ENCODE data around the gene ZFP36.

ZFP36 gene

DNA sequence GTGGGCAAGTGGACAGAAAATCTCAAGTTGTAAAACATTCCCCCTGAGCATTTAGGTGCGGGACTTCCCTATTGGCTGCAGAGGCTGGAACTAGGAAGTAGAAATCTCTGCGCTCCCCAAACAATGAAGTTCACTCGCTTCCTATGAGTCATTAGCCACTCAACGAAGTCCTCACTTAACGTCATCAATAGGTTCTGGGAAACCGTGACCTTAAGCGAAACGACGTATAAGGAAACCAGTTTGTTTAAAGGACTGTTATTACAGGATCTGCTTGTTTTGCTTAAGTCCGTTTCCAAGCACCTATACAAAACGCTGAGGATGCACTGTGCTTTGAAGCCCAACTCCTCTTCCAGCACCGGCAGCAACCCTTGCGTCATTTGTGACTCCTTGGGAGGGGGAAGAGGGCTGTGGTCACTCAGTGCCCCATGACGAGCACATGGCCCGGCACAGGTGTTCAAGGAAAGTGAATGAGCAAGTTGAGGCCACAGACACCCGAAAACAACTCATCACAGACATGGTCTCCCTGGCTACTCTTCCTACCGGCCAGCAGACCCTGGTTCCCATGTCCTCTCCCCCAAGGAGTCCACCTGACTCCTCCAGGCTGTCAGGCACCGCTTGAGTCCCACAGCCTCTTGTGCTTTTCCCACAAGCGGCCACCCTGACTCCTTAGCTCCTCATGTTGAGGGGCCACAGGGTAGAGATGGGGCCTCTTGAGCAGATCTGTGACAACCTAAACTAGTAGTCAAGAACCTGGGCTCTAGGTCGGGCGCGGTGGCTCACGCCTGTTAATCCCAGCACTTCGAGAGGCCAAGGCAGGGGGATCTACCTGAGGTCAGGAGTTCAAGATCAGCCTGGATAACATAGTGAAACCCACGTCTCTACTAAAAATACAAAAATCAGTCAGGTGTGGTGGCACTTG is 24.3 kb downstream of the ZFP36 start:
- Histone ChIP-seq H3K9ac (ENCODE audit: low read depth, low read length) (peak overlapping the region; percentile 31; the same call in 1 of the 2 replicates), H3K4me1 (ENCODE audit: insufficient read depth, low read length) (peaks cover 15% of the 10 kb centered on the region; the same call in 1 of the 2 replicates), H3K9me3 (ENCODE audit: control insufficient read depth, insufficient read depth, low read length) (no peaks in the 10 kb centered on the region), H3K36me3 (ENCODE audit: insufficient read depth, low read length) (peaks cover 21% of the 10 kb centered on the region)

DNA sequence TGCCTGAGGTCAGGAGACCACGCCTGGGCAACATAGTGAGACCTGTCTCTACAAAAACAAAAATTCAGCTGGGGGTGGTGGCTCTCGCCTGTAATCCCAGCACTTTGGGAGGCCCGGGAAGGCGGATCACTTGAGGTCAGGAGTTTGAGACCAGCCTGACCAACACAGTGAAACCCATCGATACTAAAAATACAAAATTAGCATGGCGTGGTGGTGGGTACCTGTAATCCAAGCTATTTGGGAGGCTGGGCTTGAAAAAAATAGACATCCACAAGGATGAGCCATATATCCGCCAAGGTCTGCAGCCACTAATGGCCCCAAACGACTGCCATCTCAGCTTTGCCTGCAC is 26.0 kb downstream of the ZFP36 start:
- Histone ChIP-seq H3K9me3 (ENCODE audit: control insufficient read depth, insufficient read depth, low read length) (no peaks in the 10 kb centered on the region), H3K4me1 (ENCODE audit: insufficient read depth, low read length) (peaks cover 13% of the 10 kb centered on the region; the same call in 1 of the 2 replicates), H3K36me3 (ENCODE audit: insufficient read depth, low read length) (peaks cover 21% of the 10 kb centered on the region), H3K9ac (ENCODE audit: low read depth, low read length) (no peak overlapping the region)

DNA sequence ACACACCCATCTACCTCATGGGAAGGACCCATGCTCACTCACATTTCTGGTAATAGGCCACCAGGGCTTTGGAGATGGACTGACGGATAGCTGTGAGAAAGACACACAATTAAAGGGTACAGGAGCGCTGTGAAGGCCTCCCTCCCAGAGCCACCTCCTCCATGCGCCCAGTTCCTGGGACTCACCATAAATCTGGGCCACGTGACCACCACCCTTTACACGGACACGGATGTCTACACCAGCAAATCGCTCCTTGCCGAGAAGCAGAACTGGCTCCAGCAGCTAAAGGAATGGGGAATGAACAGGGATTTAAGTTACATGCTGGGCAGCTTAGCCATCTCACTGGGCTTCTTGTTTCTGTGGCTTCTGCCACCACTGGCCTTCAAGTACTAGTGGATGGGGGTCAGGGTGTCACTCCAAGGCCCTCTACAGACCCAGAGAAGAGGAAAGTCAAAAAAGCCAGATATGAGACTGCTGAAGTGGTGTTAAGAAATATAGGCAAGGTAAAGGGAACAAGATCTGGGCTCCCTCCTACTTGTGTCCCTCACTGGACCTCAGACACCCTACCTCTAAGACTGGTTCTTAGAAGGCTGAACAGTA is 26.9 kb downstream of the ZFP36 start:
- Histone ChIP-seq H3K9ac (ENCODE audit: low read depth, low read length) (no peak overlapping the region), H3K36me3 (ENCODE audit: insufficient read depth, low read length) (peaks cover 21% of the 10 kb centered on the region), H3K9me3 (ENCODE audit: control insufficient read depth, insufficient read depth, low read length) (no peaks in the 10 kb centered on the region), H3K4me1 (ENCODE audit: insufficient read depth, low read length) (peaks cover 17% of the 10 kb centered on the region; the same call in 1 of the 2 replicates)

GRCh38 chr19:39434123-39435076 is 27.8 kb downstream of the ZFP36 start:
- H3K9ac ChIP-seq (ENCODE audit: low read depth, low read length) = peak overlapping the region; percentile 97
- peaks cover 21% of the 10 kb centered on the region for H3K36me3 ChIP-seq (ENCODE audit: insufficient read depth, low read length)
- no peaks in the 10 kb centered on the region for H3K9me3 ChIP-seq (ENCODE audit: control insufficient read depth, insufficient read depth, low read length)
- peaks cover 13% of the 10 kb centered on the region; the same call in 1 of the 2 replicates for H3K4me1 ChIP-seq (ENCODE audit: insufficient read depth, low read length)

DNA sequence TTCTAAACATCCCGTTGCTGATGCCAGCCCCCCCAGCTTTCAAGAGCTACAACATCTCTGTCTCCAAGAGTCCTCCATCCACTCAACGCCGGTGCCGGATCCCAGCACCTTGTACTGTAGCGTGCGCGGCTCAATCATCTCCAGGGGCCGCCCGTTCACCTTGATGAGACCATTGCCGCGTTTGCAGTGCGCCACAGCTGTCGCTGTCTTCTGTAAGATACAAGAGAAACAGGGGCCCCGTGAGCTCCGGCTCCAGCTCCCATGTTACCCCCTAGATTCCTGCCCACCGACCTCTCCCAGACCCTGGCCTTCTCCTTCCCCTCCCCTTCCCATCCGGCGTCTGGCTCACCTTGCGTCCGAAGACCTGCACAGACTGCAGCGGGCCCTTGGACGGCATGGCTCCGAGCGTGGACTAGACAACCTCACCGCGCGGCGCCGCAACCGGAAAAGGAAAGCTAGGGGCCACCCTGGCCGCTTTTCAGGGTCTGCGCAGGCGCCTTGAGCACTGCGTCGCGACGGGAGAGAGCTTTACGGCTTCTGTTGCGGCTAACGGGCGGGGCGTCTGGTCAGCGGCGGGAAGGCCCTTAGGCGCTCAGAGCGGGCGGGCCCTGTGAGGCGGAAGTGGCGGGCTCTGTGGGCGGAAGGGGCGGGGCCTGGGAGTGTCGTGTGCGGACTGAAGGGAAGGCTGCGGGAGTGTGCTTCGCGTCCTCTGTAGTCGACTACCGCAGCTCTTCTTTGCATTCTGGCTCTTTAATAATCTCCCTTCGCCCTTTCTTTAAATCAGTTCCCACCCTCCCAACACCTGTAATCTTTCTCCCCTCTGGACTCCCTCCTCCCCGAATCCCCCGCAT is 29.1 kb downstream of the ZFP36 start, which contains the start of gene RPS16:
RPS16 (minus strand) TSS at position 451 of the 851 bp plus-strand sequence; CDS start at position 397, 54 bp downstream.
- Histone ChIP-seq H3K9me3 (ENCODE audit: control insufficient read depth, insufficient read depth, low read length) (no peaks in the 10 kb centered on the region), H3K9ac (ENCODE audit: low read depth, low read length) (peak within 1 kb of the TSS; percentile 97), H3K4me1 (ENCODE audit: insufficient read depth, low read length) (peaks cover 18% of the 10 kb centered on the region; the same call in 1 of the 2 replicates), H3K36me3 (ENCODE audit: insufficient read depth, low read length) (peaks cover 21% of the 10 kb centered on the region)

DNA sequence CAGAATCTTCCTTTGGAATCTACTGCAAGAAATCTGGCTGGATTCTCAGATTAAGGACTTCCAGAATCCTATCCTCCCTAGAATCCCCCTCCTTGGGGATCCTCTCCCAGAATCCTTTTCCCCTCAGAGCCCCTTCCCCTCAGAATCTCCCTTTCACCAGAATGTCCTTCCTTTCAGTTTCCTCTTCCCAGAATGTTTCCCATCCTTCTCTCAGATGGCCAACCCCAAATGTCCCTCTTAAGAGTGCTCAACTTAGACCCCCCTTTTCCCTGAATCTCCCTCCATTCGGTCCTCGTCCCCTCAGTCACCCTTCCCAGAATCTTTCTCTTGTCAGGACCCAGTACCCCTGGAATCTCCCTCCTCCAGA is 29.7 kb downstream of the ZFP36 start:
- H3K36me3 ChIP-seq (ENCODE audit: insufficient read depth, low read length) = peaks cover 21% of the 10 kb centered on the region
- H3K9ac ChIP-seq (ENCODE audit: low read depth, low read length) = peak overlapping the region; percentile 97
- no peaks in the 10 kb centered on the region for H3K9me3 ChIP-seq (ENCODE audit: control insufficient read depth, insufficient read depth, low read length)
- H3K4me1 ChIP-seq (ENCODE audit: insufficient read depth, low read length) = peaks cover 14% of the 10 kb centered on the region; the same call in 1 of the 2 replicates

- Histone ChIP-seq H3K9me3 (ENCODE audit: control insufficient read depth, insufficient read depth, low read length) (no peaks in the 10 kb centered on the region), H3K36me3 (ENCODE audit: insufficient read depth, low read length) (peaks cover 14% of the 10 kb centered on the region), H3K9ac (ENCODE audit: low read depth, low read length) (no peak overlapping the region), H3K4me1 (ENCODE audit: insufficient read depth, low read length) (peaks cover 14% of the 10 kb centered on the region; the same call in 1 of the 2 replicates)
Measured at GRCh38 chr19:39438270-39438934, 31.8 kb downstream of the ZFP36 start.

DNA sequence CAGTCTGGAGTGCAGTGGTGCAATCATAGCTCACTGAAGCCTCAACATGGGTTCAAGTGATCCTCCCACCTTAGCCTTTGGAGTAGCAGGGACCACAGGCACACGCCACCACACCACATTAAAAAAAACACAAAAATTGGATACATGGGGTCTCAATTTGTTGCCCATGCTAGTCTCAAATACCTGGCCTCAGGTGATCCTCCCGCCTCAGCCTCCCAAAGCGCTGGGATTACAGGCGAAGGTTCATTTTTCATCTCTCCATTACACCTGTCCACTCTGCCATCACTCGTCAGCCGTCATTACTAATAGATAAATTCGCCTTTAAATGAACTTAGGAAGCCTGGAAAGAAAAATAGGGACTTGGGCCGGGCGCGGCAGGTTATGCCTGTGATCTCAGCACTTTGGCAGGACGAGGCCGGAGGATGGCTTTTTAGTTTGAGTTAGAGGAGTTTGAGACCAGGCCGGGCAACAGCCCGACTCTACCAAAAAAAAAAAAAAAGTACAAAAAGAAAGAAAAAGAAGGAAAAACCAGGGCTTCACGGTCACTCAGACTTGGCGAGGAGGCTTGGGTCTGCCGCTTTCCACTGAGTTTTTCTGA is 38.0 kb downstream of the ZFP36 start:
- H3K36me3 ChIP-seq (ENCODE audit: insufficient read depth, low read length) = no peaks in the 10 kb centered on the region
- H3K9me3 ChIP-seq (ENCODE audit: control insufficient read depth, insufficient read depth, low read length) = no peaks in the 10 kb centered on the region
- H3K9ac ChIP-seq (ENCODE audit: low read depth, low read length) = peak overlapping the region; percentile 99
- H3K4me1 ChIP-seq (ENCODE audit: insufficient read depth, low read length) = peaks cover 2% of the 10 kb centered on the region; the same call in 1 of the 2 replicates

DNA sequence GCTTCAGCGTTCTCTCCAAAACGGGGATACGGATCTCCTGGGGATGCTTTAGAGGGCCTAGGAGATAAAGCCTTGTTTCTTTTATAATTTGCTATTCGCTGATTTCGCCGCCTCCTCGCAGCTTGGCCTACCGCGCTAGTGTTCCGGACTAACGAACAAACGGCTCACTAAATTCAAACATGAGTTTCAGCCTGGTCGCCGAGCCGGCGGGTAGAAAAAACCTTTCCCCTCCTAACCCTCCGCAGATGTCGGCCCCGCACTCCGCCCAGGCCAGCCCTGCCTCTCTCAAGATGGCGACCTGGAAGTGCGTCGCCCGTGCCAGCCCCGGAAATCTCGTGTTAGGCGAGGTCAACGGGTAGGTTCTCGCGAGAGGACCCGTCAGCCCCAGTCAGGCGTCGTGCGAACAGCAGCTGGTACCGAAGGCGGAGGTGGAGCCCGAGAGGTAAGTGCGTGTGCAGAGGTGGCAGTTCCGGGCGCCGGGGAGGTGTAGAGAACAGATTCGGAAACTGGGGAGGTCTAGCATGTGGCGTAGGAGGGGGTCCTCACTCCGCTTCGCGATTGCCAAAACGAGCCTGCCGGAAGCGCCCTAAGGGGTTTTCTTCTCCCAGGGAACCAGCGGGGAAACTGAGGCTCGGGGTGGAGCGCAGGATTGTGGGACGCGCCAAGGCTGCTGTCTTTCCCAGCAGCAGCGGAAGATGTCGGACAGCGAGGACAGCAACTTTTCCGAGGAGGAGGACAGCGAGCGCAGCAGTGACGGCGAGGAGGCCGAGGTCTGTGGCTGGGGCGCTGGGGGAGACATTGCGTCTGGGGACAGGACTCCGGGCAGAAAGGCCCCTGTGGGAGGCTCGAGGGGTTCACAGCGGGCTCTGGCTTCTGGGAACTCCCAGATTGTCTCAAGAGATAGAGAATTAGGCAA is 38.8 kb downstream of the ZFP36 start, which contains the start of gene SUPT5H:
SUPT5H (plus strand) TSS at position 387 of the 916 bp plus-strand sequence; CDS start at position 696, 309 bp downstream.
- no peaks in the 10 kb centered on the region for H3K36me3 ChIP-seq (ENCODE audit: insufficient read depth, low read length)
- H3K9ac ChIP-seq (ENCODE audit: low read depth, low read length) = peak within 1 kb of the TSS; percentile 99
- H3K4me1 ChIP-seq (ENCODE audit: insufficient read depth, low read length) = no peaks in the 10 kb centered on the region; the same call in 1 of the 2 replicates
- no peaks in the 10 kb centered on the region for H3K9me3 ChIP-seq (ENCODE audit: control insufficient read depth, insufficient read depth, low read length)

- H3K9ac ChIP-seq (ENCODE audit: low read depth, low read length) = peak overlapping the region; percentile 99
- H3K4me1 ChIP-seq (ENCODE audit: insufficient read depth, low read length) = no peaks in the 10 kb centered on the region; the same call in 1 of the 2 replicates
- H3K36me3 ChIP-seq (ENCODE audit: insufficient read depth, low read length) = no peaks in the 10 kb centered on the region
- no peaks in the 10 kb centered on the region for H3K9me3 ChIP-seq (ENCODE audit: control insufficient read depth, insufficient read depth, low read length)
Measured at GRCh38 chr19:39446365-39447084, 39.9 kb downstream of the ZFP36 start.

DNA sequence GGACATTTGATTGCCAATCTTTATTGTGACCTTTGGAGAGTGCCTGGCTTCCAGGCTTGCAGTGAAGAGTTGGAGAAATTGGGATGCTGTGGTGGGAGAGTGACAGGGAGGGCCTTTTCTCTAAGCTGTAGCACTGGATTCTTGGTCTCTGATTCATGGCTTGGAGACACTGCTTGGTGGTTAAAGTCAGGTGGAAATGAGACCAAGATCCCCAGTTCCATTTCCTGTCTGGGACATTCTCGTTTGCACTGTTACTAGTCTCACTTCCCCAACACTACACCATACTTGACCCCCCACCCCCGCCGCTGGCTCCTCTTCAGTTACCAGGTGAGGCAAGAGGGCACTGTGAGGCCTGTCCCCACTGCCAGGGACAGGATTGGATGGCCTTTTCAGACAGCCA is 41.6 kb downstream of the ZFP36 start:
- H3K4me1 ChIP-seq (ENCODE audit: insufficient read depth, low read length) = no peaks in the 10 kb centered on the region; the same call in 1 of the 2 replicates
- H3K9ac ChIP-seq (ENCODE audit: low read depth, low read length) = no peak overlapping the region
- no peaks in the 10 kb centered on the region; the same call in 1 of the 2 replicates for H3K36me3 ChIP-seq (ENCODE audit: insufficient read depth, low read length)
- no peaks in the 10 kb centered on the region for H3K9me3 ChIP-seq (ENCODE audit: control insufficient read depth, insufficient read depth, low read length)

Measured in ES-I3 (cell line).